GM18868 (cell line): ENCODE measurements around the gene DAZAP1.

Experiments used
- ATAC-seq: cut with Tn5 transposase; IDR thresholded peaks from one replicate; pipeline ENCODE4 v1.9.1; 2021; ENCODE audit warnings: mild to moderate bottlenecking, moderate library complexity; ENCODE audit not compliant: unreplicated experiment

DAZAP1 gene

GRCh38 chr19:1424192-1424955 lies 17.0 kb downstream of the DAZAP1 start:
- ATAC-seq = no peak

DNA sequence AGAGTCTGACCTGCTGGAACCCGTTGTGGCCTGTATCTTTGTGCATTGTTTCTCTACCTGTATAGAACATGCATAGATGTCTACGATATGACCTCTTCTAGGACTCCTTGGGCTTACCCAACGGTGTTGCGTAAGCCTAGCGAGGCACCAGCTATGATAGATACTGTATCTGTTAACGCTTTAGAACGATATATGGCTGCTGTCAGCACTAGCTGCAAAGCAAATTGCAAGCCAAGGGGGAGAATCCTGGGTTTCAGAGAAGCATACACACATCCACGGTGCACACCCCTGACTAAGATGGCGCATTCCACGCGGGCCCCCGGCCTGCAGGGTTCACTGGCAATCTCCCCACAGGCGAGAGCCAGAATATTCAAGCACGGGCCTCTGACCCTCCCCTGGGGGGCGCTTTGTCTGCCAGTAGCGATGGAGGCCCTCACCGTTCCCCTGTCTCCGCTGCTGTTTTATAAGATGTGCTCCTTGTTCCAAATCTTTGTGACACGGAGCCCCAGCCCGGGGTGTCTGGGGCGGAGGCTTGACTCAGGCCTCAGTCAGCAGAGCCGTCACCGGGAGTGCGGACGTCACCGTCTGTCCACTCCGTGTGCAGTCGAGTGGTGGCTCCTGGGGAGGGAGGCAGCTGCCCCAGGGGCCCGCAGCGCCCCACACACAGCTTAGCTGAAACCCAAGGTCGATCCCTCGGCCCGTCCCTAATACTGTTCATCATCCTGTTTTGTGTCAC lies 17.9 kb downstream of the DAZAP1 start:
- no peak for ATAC-seq

DNA sequence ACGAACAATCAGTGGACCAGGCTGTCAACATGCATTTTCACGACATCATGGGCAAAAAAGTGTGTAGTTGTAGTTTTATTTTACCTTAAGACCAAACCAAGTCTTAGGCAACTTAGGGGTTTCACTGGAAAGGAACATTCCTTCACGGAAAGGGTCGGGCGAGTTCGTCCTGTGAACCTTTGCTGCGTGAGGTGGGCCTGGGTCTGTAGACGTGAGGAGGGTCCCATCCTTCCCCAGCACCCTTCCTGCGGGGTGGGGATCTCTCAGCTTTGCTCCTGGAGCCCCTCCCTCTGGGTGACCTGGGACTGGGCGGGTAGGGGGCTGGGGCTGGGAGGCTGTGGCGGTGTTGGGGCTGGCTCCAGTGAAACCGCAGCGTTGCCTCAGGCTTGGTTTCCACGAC lies 18.5 kb downstream of the DAZAP1 start:
- ATAC-seq = no peak

DNA sequence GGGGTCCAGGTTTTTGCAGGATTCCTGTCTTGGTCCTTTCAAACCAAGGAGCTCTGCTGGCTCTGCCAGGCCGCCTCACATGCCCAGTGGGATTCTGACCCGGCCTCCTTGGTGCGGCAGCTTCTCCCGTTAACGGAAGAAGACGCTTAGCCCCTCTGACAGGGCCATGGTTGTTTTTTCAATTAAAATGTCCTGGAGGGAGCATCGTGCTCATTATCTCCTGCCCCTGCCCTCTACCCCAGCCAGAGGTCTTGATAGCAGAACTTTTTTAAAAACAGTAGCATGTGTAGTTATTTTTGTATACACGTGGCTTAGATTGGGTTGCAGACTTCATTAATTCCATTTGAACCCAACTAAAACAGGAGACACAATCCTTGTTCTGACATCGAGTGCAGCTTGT lies 19.4 kb downstream of the DAZAP1 start:
- ATAC-seq = no peak

DNA sequence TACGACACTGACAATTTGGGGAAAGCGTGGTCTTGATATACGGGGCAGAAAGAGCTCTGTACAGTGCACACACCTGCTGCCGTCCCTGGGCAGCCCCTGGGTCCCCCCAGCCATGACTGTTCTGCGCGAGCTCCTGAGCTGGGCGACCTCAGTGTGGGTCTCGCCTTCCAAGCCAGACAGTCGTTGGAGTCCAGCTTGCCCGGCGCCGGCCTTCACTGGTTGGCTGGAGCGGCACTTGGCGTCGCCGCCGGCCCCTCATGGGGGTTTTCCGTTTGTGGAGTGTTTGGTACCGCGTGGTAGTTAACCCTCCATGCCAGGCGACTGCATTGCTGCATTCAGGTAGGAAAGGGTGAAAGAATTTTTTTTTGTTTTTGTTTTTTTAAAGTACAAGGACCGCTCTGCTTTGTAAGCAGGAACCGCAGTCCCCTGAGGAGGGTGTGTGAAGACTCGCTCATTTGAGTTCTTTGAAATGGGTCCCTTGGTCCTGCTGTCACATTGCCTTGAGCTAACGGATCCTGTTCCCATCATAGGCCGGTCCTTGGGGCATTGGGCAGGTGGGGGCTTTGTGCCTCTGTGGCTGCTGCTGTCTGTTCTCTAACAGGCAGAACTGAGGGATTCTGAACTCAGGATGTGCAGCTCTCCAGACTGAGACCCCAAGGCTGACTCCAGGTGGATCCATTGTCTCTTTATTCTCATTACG lies 20.0 kb downstream of the DAZAP1 start:
- ATAC-seq = no peak

DNA sequence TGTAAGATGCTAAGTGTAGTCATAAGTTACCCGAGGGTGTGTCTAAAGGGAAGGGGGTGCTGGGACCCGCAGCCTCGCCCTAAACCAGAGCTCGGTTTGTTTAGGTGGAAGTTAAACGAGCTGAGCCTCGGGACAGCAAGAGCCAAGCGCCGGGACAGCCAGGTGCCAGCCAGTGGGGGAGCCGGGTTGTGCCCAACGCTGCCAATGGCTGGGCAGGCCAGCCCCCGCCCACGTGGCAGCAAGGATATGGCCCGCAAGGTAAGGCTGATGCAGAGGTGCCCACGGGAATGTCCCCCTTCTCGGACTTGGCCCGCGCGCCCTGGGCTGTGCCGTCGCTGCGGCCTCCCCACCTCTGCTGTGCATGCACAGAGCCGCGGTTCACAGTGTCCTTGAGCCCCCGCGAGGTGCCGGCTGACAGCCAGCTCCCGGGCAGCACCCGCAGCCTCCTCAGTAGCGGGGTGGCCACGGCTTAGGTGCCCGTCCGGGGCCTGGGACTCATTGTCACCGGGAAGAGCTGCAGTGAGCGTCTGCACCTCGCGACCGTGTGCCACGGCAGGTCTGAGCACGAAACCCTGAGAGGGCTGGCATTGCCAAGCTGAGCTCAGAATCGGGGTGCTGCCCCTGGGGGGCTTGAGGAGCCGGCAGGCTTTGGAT lies 21.5 kb downstream of the DAZAP1 start:
- no peak for ATAC-seq

DNA sequence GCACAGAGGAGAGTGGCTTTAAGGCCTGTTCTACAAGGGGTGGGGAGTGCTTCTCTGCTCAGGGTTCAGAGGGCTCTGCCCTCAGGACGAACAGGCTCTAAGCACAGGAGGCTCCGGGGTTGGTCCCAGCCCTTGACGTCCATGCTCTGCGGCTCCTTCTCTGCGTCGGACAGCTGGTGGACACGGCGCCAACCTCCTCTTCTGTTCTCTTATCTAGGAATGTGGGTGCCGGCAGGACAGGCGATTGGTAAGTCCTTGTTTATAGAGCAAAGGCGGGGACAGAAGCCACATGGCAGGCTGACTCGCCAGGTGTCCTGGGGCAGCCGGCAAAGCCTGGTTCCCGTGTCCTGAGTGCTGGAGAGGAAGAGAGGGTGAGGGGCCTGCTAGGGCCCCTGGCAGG lies 22.4 kb downstream of the DAZAP1 start:
- ATAC-seq = no peak

DNA sequence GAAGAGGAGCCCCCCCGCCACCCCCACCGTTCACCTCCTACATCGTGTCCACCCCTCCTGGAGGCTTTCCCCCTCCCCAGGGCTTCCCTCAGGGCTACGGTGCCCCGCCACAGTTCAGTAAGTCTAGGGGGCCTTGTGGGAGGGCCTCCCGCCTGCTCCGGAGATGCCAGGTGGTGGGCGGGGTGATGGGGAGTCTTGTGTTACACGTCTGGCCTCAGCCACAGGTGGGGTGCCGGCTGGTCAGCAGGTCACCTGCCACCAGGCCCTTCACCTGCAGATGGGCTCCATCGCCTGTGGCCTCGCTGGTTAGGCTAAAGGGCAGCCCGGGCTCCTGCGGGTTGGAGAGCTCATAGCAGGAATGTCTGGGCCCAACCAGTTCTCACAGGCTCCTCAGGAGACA lies 22.9 kb downstream of the DAZAP1 start:
- no peak for ATAC-seq

DNA sequence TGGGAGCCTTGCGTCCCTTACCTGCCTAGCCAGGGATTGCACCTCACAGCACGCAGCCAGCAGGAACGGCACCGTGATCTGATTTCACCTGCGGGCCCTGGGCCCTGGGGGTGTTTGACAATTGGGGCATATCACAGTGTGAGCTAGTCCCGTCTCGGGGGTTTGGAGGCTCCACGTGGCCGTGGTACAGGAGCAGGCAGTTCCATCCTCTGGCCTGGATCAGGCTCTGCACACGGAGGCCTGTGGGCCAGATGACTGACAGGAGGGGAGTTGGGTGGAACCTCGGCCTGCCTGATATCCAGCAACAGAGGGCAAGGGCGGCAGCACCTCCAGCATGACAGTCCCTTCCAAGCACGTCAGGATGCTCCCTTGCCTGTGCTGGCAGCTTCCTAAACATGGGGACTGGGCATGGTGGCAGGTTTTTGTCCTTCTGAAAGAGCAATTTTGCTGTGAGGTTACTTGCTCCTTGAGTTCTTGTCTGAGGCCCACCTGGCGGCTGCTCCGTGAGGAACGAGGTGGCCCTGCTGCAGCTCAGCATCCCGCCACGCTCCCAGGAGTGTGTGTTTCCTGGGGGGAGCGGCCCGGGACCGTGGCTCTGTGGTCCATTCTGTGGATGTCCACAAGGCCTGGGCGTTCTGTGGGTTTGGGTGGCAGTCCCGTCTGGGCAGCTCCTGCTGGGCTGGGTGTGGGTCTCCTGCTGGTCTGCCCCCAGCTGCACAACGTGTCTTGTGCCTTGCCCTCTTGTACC lies 24.5 kb downstream of the DAZAP1 start:
- ATAC-seq = no peak

- no peak for ATAC-seq
Measured at GRCh38 chr19:1432507-1432887, 25.1 kb downstream of the DAZAP1 start.

- no peak for ATAC-seq
Measured at GRCh38 chr19:1433119-1434039, 26.0 kb downstream of the DAZAP1 start.

DNA sequence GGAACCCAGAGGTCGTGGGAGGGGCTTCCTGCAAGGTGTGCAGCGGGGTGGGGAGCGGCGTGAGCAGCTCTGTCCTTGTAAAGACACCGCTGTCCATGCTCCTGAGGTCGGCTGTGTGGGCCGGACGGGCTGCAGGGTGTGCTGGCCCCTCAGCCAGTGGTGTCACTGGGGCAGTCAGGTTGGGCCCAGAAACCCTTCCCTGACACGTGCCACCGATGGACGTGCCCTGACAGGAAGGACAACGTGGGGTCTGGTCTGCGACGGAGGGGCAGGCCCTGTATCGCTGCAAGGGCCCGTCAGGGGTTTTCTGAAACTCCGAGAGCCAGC lies 26.6 kb downstream of the DAZAP1 start:
- no peak for ATAC-seq

- ATAC-seq = no peak
Measured at GRCh38 chr19:1434577-1435060, 27.2 kb downstream of the DAZAP1 start.

DNA sequence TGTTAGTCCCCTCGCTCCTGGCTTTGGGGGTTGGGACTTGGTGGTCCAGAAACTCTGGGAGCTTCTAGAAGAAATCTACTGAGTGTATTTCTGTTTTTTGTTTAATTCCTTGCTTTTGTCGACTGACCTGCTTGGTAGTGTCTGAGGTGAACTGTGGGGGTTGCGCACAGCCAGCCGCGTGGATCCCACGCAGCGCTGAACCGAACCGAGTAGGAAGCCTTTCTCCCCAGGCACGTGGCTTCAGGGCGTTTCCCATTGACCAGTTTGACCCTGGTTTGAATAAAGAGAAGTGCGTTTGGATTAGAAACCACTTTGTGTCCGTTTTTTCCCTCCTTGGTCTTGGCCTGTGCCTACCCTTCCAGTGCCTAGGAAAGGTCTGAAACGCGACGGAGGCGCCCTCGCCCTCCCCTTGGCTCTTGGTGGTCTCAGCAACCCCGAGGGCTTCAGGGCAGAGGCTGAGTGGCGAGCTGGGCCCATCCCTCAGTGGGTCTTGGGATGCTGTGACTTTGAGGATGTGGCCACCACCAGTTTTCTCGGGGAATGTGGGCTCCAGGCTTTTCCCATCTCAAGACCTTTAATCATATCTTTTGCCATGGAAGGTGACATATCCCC lies 28.1 kb downstream of the DAZAP1 start:
- ATAC-seq = no peak

- no peak for ATAC-seq
Measured at GRCh38 chr19:1437609-1438008, 30.2 kb downstream of the DAZAP1 start.

- ATAC-seq = peak; percentile 75
Measured at GRCh38 chr19:1438035-1438932, 30.9 kb downstream of the DAZAP1 start, which contains the start of gene RPS15. Gene RPS15 (plus strand): TSS chr19:1438396. CDS start chr19:1438426, 30 bp downstream.

GRCh38 chr19:1438933-1439354 lies 31.6 kb downstream of the DAZAP1 start:
- no peak for ATAC-seq
